Astrocyte (in vitro differentiated cells and primary cell): ENCODE data around the gene C3orf62. TPM values are rescaled to one million over a fixed set of nuclear protein-coding genes. Genes with fewer than 3 reads are reported as not detected.

Experiments used
- DNase-seq: peaks from one replicate; pipeline ENCODE4 v3.0.0-alpha.2; 2010; ENCODE audit warnings: low read depth
- FAIRE-seq: peaks from 2 replicates; lab custom pipeline; 2011; peaks lifted over from hg19 to GRCh38; lab: Jason Lieb, UNC
- H2AFZ ChIP-seq: 2 replicates; pipeline ENCODE4 v1.6.0; 2012; ENCODE audit warnings: low read depth, low read length, inconsistent platforms
- H3K27ac ChIP-seq: 2 replicates; pipeline ENCODE4 v1.5.1; 2011; ENCODE audit warnings: low read depth, low read length, inconsistent platforms
- H3K27me3 ChIP-seq: 2 replicates; pipeline ENCODE4 v1.6.0; 2011; ENCODE audit warnings: low read length, inconsistent platforms; ENCODE audit not compliant: insufficient read depth
- H3K36me3 ChIP-seq: 2 replicates; pipeline ENCODE4 v1.5.1; 2011; ENCODE audit warnings: low read length, inconsistent platforms; ENCODE audit not compliant: insufficient read depth
- H3K4me1 ChIP-seq: 2 replicates; pipeline ENCODE4 v1.5.1; 2011; ENCODE audit warnings: low read length, inconsistent platforms; ENCODE audit not compliant: insufficient read depth
- H3K4me2 ChIP-seq: 2 replicates; pipeline ENCODE4 v1.6.0; 2012; ENCODE audit warnings: low read length, inconsistent platforms
- H3K4me3 ChIP-seq: 2 replicates; pipeline ENCODE4 v1.5.1; 2011; ENCODE audit warnings: low read depth, mild to moderate bottlenecking, low read length, inconsistent platforms; ENCODE audit not compliant: insufficient read depth
- H3K79me2 ChIP-seq: 2 replicates; pipeline ENCODE4 v1.6.0; 2012; ENCODE audit warnings: mild to moderate bottlenecking, low read length, inconsistent platforms; ENCODE audit not compliant: insufficient read depth
- H3K9ac ChIP-seq: 2 replicates; pipeline ENCODE4 v1.6.0; 2012; ENCODE audit warnings: mild to moderate bottlenecking, low read length, inconsistent platforms
- H3K9me3 ChIP-seq: 2 replicates; pipeline ENCODE4 v1.5.1; 2012; ENCODE audit warnings: low read depth, mild to moderate bottlenecking, low read length, inconsistent platforms; ENCODE audit not compliant: insufficient read depth
- H4K20me1 ChIP-seq: 2 replicates; pipeline ENCODE4 v1.6.0; 2012; ENCODE audit warnings: low read length, inconsistent platforms; ENCODE audit not compliant: insufficient read depth
- H3K27ac Mint-ChIP-seq: one replicate; pipeline ENCODE4 v1.8.0; 2021; ENCODE audit warnings: mild to moderate bottlenecking, mixed read lengths; ENCODE audit not compliant: unreplicated experiment
- H3K27me3 Mint-ChIP-seq: one replicate; pipeline ENCODE4 v1.8.0; 2021; ENCODE audit warnings: low read depth, mixed read lengths; ENCODE audit not compliant: unreplicated experiment
- H3K36me3 Mint-ChIP-seq: one replicate; pipeline ENCODE4 v1.8.0; 2021; ENCODE audit warnings: low read depth, mixed read lengths; ENCODE audit not compliant: unreplicated experiment
- H3K4me1 Mint-ChIP-seq: one replicate; pipeline ENCODE4 v1.8.0; 2021; ENCODE audit warnings: low read depth, mixed read lengths; ENCODE audit not compliant: unreplicated experiment
- H3K4me3 Mint-ChIP-seq: one replicate; pipeline ENCODE4 v1.8.0; 2021; ENCODE audit warnings: mild to moderate bottlenecking, moderate library complexity, mixed read lengths; ENCODE audit not compliant: unreplicated experiment
- H3K9me3 Mint-ChIP-seq: one replicate; pipeline ENCODE4 v1.8.0; 2021; ENCODE audit warnings: mild to moderate bottlenecking, mixed read lengths; ENCODE audit not compliant: unreplicated experiment
- EZH2 ChIP-seq: IDR thresholded peaks from 2 replicates; pipeline ENCODE4 v1.6.1; 2012; ENCODE audit warnings: mild to moderate bottlenecking, low read length, inconsistent platforms; ENCODE audit not compliant: insufficient read depth
- total RNA-seq: library from RNA; stranded (reverse); gene quantifications from 2 replicates; pipeline ENCODE4 v1.2.1, GENCODE V29; 2021
- TF ChIP-seq, protein P1 (sequence below): IDR thresholded peaks from 2 replicates; pipeline ENCODE4 v1.5.1; 2011; ENCODE audit warnings: low read depth, mild to moderate bottlenecking, inconsistent platforms, low read length, moderate library complexity; ENCODE audit not compliant: insufficient read depth

The C3orf62 gene
- total RNA-seq, 1 donor from 2014 or later: 4.8 TPM

DNA sequence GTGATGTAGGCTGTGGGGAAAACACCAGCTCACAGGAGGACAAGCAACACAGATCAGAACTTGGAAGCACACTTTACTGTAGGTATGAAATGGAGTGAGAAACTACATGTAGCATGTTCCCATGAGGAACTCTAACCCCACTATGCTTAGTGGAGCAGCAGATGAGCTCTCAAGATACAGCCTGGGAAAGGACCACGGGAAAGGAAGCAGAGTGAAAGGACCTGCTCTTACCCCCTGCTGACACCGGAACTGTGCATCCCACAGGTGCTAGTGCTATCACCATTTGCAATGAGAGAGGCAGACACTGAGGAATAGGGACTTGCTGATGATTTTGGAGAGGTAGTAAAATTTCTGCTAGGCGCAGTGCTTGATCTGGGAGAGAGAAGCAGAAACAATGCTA lies 34.3 kb upstream of the C3orf62 start:
- Histone ChIP-seq H3K9ac (no peak overlapping the region), H3K4me2 (no peak overlapping the region), H3K4me3 (no peak overlapping the region), H3K27me3 (no peaks in the 10 kb centered on the region), H3K79me2 (peaks cover 8% of the 10 kb centered on the region), H2AFZ (no peak overlapping the region), H3K9me3 (no peaks in the 10 kb centered on the region), H3K4me1 (no peaks in the 10 kb centered on the region), H3K27ac (no peak overlapping the region), H3K36me3 (peaks cover 24% of the 10 kb centered on the region), H4K20me1 (peaks cover 10% of the 10 kb centered on the region)
- H3K27ac Mint-ChIP-seq: no peak overlapping the region
- H3K4me1 Mint-ChIP-seq: peaks cover 2% of the 10 kb centered on the region
- no peak overlapping the region for H3K4me3 Mint-ChIP-seq
- H3K9me3 Mint-ChIP-seq: no peaks in the 10 kb centered on the region
- peaks cover 14% of the 10 kb centered on the region for H3K36me3 Mint-ChIP-seq
- TF ChIP-seq EZH2: no peak
- TF ChIP-seq, protein P1, sequence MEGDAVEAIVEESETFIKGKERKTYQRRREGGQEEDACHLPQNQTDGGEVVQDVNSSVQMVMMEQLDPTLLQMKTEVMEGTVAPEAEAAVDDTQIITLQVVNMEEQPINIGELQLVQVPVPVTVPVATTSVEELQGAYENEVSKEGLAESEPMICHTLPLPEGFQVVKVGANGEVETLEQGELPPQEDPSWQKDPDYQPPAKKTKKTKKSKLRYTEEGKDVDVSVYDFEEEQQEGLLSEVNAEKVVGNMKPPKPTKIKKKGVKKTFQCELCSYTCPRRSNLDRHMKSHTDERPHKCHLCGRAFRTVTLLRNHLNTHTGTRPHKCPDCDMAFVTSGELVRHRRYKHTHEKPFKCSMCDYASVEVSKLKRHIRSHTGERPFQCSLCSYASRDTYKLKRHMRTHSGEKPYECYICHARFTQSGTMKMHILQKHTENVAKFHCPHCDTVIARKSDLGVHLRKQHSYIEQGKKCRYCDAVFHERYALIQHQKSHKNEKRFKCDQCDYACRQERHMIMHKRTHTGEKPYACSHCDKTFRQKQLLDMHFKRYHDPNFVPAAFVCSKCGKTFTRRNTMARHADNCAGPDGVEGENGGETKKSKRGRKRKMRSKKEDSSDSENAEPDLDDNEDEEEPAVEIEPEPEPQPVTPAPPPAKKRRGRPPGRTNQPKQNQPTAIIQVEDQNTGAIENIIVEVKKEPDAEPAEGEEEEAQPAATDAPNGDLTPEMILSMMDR: no peak
- DNase-seq (no peak), FAIRE-seq (no peak)
- no peaks in the 10 kb centered on the region for H3K27me3 Mint-ChIP-seq

DNA sequence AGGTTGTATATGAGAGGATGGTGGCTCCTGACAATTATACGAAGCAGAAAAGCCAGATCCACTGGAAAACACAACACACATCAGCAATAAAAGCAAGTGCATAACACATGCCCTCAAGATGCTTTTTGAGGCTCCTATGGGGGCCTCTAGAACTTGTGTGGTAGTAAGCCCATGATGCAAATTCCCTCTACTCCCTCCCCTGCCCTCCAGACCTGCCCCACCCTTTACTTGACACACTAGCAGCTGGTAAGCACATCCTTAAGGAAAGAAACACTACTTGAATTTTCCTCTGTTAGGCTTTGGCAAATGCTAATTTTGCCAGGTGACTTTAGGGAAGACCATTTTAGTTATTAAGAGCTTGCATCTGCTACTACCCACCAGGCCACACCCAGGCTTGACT lies 33.6 kb upstream of the C3orf62 start:
- Mint-ChIP-seq H3K27ac (no peak overlapping the region), H3K27me3 (no peaks in the 10 kb centered on the region), H3K4me3 (no peak overlapping the region), H3K36me3 (peaks cover 15% of the 10 kb centered on the region), H3K9me3 (no peaks in the 10 kb centered on the region), H3K4me1 (peaks cover 2% of the 10 kb centered on the region)
- H4K20me1 ChIP-seq: peaks cover 10% of the 10 kb centered on the region
- FAIRE-seq (no peak), DNase-seq (no peak)
- H3K4me3 ChIP-seq: no peak overlapping the region
- peaks cover 28% of the 10 kb centered on the region for H3K36me3 ChIP-seq
- no peak overlapping the region for H3K9ac ChIP-seq
- H3K4me1 ChIP-seq: no peaks in the 10 kb centered on the region
- TF ChIP-seq EZH2: no peak
- TF ChIP-seq, protein P1: no peak
- H3K27ac ChIP-seq: no peak overlapping the region
- no peak overlapping the region for H2AFZ ChIP-seq
- no peaks in the 10 kb centered on the region for H3K27me3 ChIP-seq
- no peaks in the 10 kb centered on the region for H3K9me3 ChIP-seq
- no peak overlapping the region for H3K4me2 ChIP-seq
- peaks cover 8% of the 10 kb centered on the region for H3K79me2 ChIP-seq

DNA sequence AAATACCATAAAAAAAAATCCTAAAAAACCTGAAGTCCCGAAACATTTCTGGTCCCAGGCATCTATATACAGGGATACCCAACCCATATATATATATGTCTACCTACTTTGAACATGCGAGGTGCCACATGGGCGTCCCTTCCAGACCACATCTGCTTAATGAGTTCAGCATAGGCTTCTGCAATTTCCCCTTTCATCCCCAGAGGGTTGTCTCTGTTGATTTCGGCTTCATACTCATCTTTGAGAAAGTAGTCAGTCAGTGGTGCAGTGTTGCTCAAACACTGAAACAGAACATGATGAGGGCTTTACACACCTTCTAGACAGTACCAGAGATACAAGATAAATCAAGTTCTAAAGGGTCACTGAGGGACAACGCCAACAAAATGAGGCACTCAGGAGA lies 28.6 kb upstream of the C3orf62 start:
- Mint-ChIP-seq H3K27ac (no peak overlapping the region), H3K36me3 (peaks cover 25% of the 10 kb centered on the region), H3K4me1 (no peaks in the 10 kb centered on the region), H3K4me3 (no peak overlapping the region), H3K9me3 (no peaks in the 10 kb centered on the region), H3K27me3 (no peaks in the 10 kb centered on the region)
- TF ChIP-seq EZH2: no peak
- TF ChIP-seq, protein P1: no peak
- H3K27me3 ChIP-seq: no peaks in the 10 kb centered on the region
- no peaks in the 10 kb centered on the region for H3K4me1 ChIP-seq
- no peak overlapping the region for H3K9ac ChIP-seq
- no peak for DNase-seq
- H2AFZ ChIP-seq: no peak overlapping the region
- H3K4me3 ChIP-seq: no peak overlapping the region
- no peaks in the 10 kb centered on the region for H3K9me3 ChIP-seq
- peaks cover 3% of the 10 kb centered on the region for H4K20me1 ChIP-seq
- peaks cover 42% of the 10 kb centered on the region for H3K36me3 ChIP-seq
- FAIRE-seq: no peak
- H3K4me2 ChIP-seq: no peak overlapping the region
- H3K79me2 ChIP-seq: no peaks in the 10 kb centered on the region
- no peak overlapping the region for H3K27ac ChIP-seq
